Lung (tissue), 12 donors: ENCODE data around the gene SLCO3A1. TPM values are rescaled to one million over a fixed set of nuclear protein-coding genes. Genes with fewer than 3 reads are reported as not detected.

Experiments
- ATAC-seq: fragments of 200-7000 bp; cut with Tn5 transposase; one replicate; pipeline ENCODE4 v1.9.1; 2020; ENCODE audit warnings: moderate number of reproducible peaks; ENCODE audit not compliant: insufficient read depth, low FRiP score
- DNase-seq, 3 donors: peaks; one replicate each; pipeline ENCODE4 v3.0.0-alpha.2; 2013 to 2017
- H3K27ac ChIP-seq, 2 donors: one replicate each; pipeline ENCODE4 v1.5.1; 2013; ENCODE audit warnings: mild to moderate bottlenecking in 2 of 2, moderate library complexity in 2 of 2, control low read depth in 1 of 2, inconsistent platforms in 1 of 2, low read depth in 1 of 2, low read length in 1 of 2
- H3K27me3 ChIP-seq, 3 donors: one replicate each; pipeline ENCODE4 v1.5.1; 2013; ENCODE audit warnings: low read length in 2 of 3; ENCODE audit not compliant: control insufficient read depth in 3 of 3, insufficient read depth in 3 of 3
- H3K36me3 ChIP-seq, 4 donors: one replicate each; pipeline ENCODE4 v1.5.1; 2013; ENCODE audit warnings: low read length in 4 of 4, mild to moderate bottlenecking in 1 of 4, moderate library complexity in 1 of 4; ENCODE audit not compliant: control insufficient read depth in 4 of 4, insufficient read depth in 4 of 4
- H3K4me1 ChIP-seq, 5 donors: one replicate each; pipeline ENCODE4 v1.5.1; 2013; ENCODE audit warnings: low read length in 5 of 5, mild to moderate bottlenecking in 2 of 5, moderate library complexity in 1 of 5; ENCODE audit not compliant: control insufficient read depth in 5 of 5, insufficient read depth in 5 of 5
- H3K4me3 ChIP-seq: one replicate; pipeline ENCODE4 v1.5.1; 2013; ENCODE audit warnings: mild to moderate bottlenecking, control low read depth, moderate library complexity
- H3K9ac ChIP-seq, 2 donors: one replicate each; pipeline ENCODE4 v1.5.1; 2013; ENCODE audit warnings: low read length in 2 of 2, control low read depth in 1 of 2; ENCODE audit not compliant: insufficient read depth in 1 of 2
- H3K9me3 ChIP-seq, 4 donors: one replicate each; pipeline ENCODE4 v1.5.1; 2013; ENCODE audit warnings: low read length in 3 of 4, mild to moderate bottlenecking in 1 of 4, moderate library complexity in 1 of 4; ENCODE audit not compliant: control insufficient read depth in 4 of 4, insufficient read depth in 3 of 4
- CTCF ChIP-seq: IDR thresholded peaks from 2 replicates; pipeline ENCODE4 v1.5.1; 2012; ENCODE audit warnings: mild to moderate bottlenecking; ENCODE audit errors: control extremely low read depth, extremely low read depth
- WGBS, 2 donors: extraction: QIAGEN DNeasy Blood & Tissue Kit; methylation state at CpG; one replicate each; pipeline ENCODE4 v1.1.7; 2013; 5-methylcytosine and 5-hydroxymethylcytosine counted together
- polyA plus RNA-seq, 2 donors: library from polyadenylated mRNA; stranded (reverse); fragments of 200-250 nt; gene quantifications; one replicate each; pipeline ENCODE4 v1.2.1, GENCODE V29; 2013
- total RNA-seq, 2 donors: library from RNA; depleted of rRNA in 1 of 2; stranded (reverse); fragments of >200 nt in 1 of 2; gene quantifications; one replicate each; pipeline ENCODE4 v1.2.1, GENCODE V29; 2014 to 2021
- donor health status: control.
- donor health status: control.
- donor health status: Bipolar disorder and iron deficiency.
- donor health status: healthy.
- donor health status: DM: yes; HTN: yes; CAD: no.

Gene SLCO3A1
- total and polyA plus RNA-seq, 4 donors = 20.5 to 56.3 (median 33.5) TPM

GRCh38 chr15:91865486-91865885 lies 12.0 kb downstream of the SLCO3A1 start:
- 79 to 85% methylated on average over 7 of the region's 7 CpGs for WGBS, 2 donors
- ATAC-seq = no peak
- TF ChIP-seq CTCF = no peak
- no peaks in the 10 kb centered on the region for H3K27me3 ChIP-seq
- H3K27ac ChIP-seq = peak overlapping the region; percentile 17 to 77
- no peak overlapping the region for H3K9ac ChIP-seq
- H3K9me3 ChIP-seq = no peaks in the 10 kb centered on the region
- H3K4me1 ChIP-seq = peaks cover 4 to 26% (median 10%) of the 10 kb centered on the region in 5 donors
- no peak for DNase-seq
- H3K36me3 ChIP-seq = no peaks in the 10 kb centered on the region
- no peak overlapping the region for H3K4me3 ChIP-seq

DNA sequence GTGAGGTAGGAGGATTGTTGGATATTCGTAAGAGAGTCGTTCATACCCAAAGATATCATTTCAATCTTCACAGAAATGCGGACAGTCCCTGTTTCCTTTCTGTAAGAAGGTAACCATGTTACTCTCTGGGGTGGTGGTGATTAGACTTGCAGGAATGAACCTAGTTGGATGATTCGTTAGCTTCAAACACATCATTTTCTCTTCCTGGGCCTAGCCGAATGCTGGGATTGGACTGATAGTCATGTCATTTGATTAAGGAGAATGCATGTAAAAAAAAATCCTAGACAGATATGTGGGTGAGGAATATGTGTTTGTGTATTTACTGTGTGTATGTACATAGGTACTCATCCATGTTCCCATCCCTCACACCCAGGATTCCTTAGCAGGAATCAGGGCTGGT lies 12.4 kb downstream of the SLCO3A1 start:
- H3K9me3 ChIP-seq = no peaks in the 10 kb centered on the region
- H3K36me3 ChIP-seq = no peaks in the 10 kb centered on the region
- H3K9ac ChIP-seq = no peak overlapping the region
- no peak overlapping the region for H3K4me3 ChIP-seq
- no peak for TF ChIP-seq CTCF
- no peaks in the 10 kb centered on the region for H3K27me3 ChIP-seq
- DNase-seq (no peak), ATAC-seq (no peak)
- H3K4me1 ChIP-seq = peaks cover 4 to 26% (median 10%) of the 10 kb centered on the region in 5 donors
- H3K27ac ChIP-seq = peak overlapping the region; percentile 77 to 86
- WGBS, 2 donors = 71 to 85% methylated on average over 5 of the region's 5 CpGs

DNA sequence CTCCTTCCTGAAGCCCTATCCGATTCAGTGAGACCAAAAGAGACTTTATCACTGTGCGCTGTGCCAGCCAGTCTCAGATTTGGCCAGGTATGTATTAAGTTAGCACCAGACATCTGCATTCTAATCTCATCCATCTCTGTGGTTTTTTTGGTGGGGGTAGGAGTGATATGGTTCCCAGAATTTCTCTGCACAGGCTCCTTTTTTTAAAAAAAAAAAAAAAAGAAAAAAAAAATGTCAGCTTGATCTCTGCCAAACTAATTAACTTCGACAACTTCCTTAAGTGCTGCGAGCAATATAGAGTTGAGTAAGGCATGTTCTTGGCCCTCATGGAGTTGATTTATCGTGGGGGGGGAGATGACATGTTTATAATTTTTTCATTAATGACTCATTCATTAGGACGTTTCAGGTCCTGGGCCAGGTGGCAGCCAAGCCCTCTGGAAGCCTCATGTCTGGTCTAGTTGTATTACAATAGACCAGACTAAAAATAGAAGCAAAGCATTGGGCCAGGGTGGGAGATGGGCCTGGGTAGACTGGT lies 12.9 kb downstream of the SLCO3A1 start:
- DNase-seq = no peak
- H3K4me1 ChIP-seq = peaks cover 4 to 26% (median 10%) of the 10 kb centered on the region in 5 donors

More for the DNA sequence above, 12.9 kb downstream of the SLCO3A1 start:
- peak; percentile 24 for ATAC-seq
- Histone ChIP-seq H3K9ac (no peak overlapping the region), H3K27me3 (no peaks in the 10 kb centered on the region), H3K36me3 (no peaks in the 10 kb centered on the region), H3K27ac (peak overlapping the region; percentile 77 to 94), H3K9me3 (no peaks in the 10 kb centered on the region), H3K4me3 (no peak overlapping the region)
- 30 to 37% methylated on average over 6 of the region's 6 CpGs for WGBS, 2 donors
- TF ChIP-seq CTCF = no peak
